Suprapubic skin (tissue), 4 donors: ENCODE data around the gene PDE5A. TPM values are rescaled to one million over a fixed set of nuclear protein-coding genes. Genes with fewer than 3 reads are reported as not detected.

Experiments used
- DNase-seq, 2 donors: peaks; one replicate each; pipeline ENCODE4 v3.0.0-alpha.2; 2019; ENCODE audit warnings: low spot score in 2 of 2
- H3K27ac ChIP-seq: fragments of 200-600 bp; sonication (generic); one replicate; pipeline ENCODE4 v1.5.1; 2019
- H3K27me3 ChIP-seq: fragments of 200-600 bp; sonication (generic); one replicate; pipeline ENCODE4 v1.5.1; 2019
- H3K36me3 ChIP-seq: fragments of 200-600 bp; sonication (generic); one replicate; pipeline ENCODE4 v1.5.1; 2019
- H3K4me1 ChIP-seq: fragments of 200-600 bp; sonication (generic); one replicate; pipeline ENCODE4 v1.5.1; 2019
- H3K4me3 ChIP-seq: fragments of 200-600 bp; sonication (generic); one replicate; pipeline ENCODE4 v1.5.1; 2019; ENCODE audit warnings: mild to moderate bottlenecking
- H3K9me3 ChIP-seq: fragments of 200-600 bp; sonication (generic); one replicate; pipeline ENCODE4 v1.5.1; 2019
- CTCF ChIP-seq, 2 donors: fragments of 200-600 bp in 1 of 2; fragments of 450-650 bp in 1 of 2; sonication (generic) in 1 of 2; IDR thresholded peaks; one replicate each; pipeline ENCODE4 v1.5.1; 2016 to 2019; ENCODE audit warnings: antibody characterized with exemption in 2 of 2, mild to moderate bottlenecking in 1 of 2, moderate library complexity in 1 of 2
- EP300 ChIP-seq: sonication (generic); formaldehyde crosslinking; IDR thresholded peaks from one replicate; pipeline ENCODE4 v1.6.1; 2017; ENCODE audit warnings: antibody characterized with exemption
- POLR2A ChIP-seq, 2 donors: fragments of 450-650 bp; IDR thresholded peaks; one replicate each; pipeline ENCODE4 v1.6.1; 2017; ENCODE audit warnings: antibody characterized with exemption in 2 of 2, mild to moderate bottlenecking in 2 of 2, moderate library complexity in 2 of 2
- POLR2AphosphoS5 ChIP-seq, 3 donors: sonication (generic); formaldehyde crosslinking; IDR thresholded peaks; one replicate each; pipeline ENCODE4 v1.6.1; 2017; ENCODE audit warnings: antibody characterized with exemption in 3 of 3
- WGBS: methylation state at CpG from one replicate; pipeline ENCODE4 v1.1.5; 2018; 5-methylcytosine and 5-hydroxymethylcytosine counted together
- total RNA-seq, 4 donors: library from RNA; depleted of rRNA; stranded (reverse); fragments of >200 nt; gene quantifications; one replicate each; pipeline ENCODE4 v1.1.0, GENCODE V29; 2016

PDE5A gene
- total RNA-seq, 4 donors from 2014 or later = 6.4 to 20.0 (median 9.8) TPM

DNA sequence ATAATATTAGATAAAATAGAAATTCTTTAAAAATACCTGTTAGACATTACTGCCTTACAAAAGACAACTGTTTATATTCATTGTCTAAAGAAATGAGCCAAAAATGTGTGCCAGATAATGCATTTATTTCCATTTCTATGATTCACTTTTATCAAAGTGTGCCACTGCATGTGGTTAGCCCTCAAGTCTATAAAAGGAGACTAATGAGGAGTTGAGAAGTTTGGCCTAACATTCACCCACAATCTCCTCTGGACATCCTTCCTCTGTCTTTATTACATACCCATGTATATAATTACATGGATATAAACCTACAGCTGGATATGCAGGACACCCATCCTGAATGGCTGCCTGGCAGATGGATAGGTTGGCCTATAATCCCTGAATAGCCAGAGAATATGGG, 42.6 kb upstream of the PDE5A start:
- H3K27me3 ChIP-seq = no peaks in the 10 kb centered on the region
- no peaks in the 10 kb centered on the region for H3K36me3 ChIP-seq
- no peak overlapping the region for H3K4me3 ChIP-seq
- H3K27ac ChIP-seq = no peak overlapping the region
- DNase-seq = no peak
- H3K9me3 ChIP-seq = no peaks in the 10 kb centered on the region
- H3K4me1 ChIP-seq = no peaks in the 10 kb centered on the region
- no peak for TF ChIP-seq POLR2AphosphoS5 (IDR thresholded peaks at IDR 0.05)
- no peak for TF ChIP-seq EP300
- no peak for TF ChIP-seq POLR2A (IDR thresholded peaks at IDR 0.05)
- TF ChIP-seq CTCF (IDR thresholded peaks at IDR 0.05) = no peak

GRCh38 chr4:119667802-119668201, 39.2 kb upstream of the PDE5A start:
- H3K36me3 ChIP-seq = no peaks in the 10 kb centered on the region
- H3K9me3 ChIP-seq = no peaks in the 10 kb centered on the region
- WGBS = 79% methylated on average over 3 of the region's 3 CpGs
- no peaks in the 10 kb centered on the region for H3K4me1 ChIP-seq
- H3K27ac ChIP-seq = no peak overlapping the region
- no peak overlapping the region for H3K4me3 ChIP-seq
- no peak for DNase-seq
- TF ChIP-seq EP300 (no peak), POLR2A (IDR thresholded peaks at IDR 0.05) (no peak), CTCF (IDR thresholded peaks at IDR 0.05) (no peak), POLR2AphosphoS5 (IDR thresholded peaks at IDR 0.05) (no peak)
- no peaks in the 10 kb centered on the region for H3K27me3 ChIP-seq

- Histone ChIP-seq H3K4me1 (no peaks in the 10 kb centered on the region), H3K36me3 (no peaks in the 10 kb centered on the region), H3K27me3 (no peaks in the 10 kb centered on the region), H3K4me3 (no peak overlapping the region), H3K27ac (no peak overlapping the region), H3K9me3 (no peaks in the 10 kb centered on the region)
- WGBS = 67% methylated on average over 1 of the region's 1 CpG
- TF ChIP-seq POLR2A (IDR thresholded peaks at IDR 0.05) (no peak), CTCF (IDR thresholded peaks at IDR 0.05) (no peak), EP300 (no peak), POLR2AphosphoS5 (IDR thresholded peaks at IDR 0.05) (no peak)
- DNase-seq = no peak
Observed at GRCh38 chr4:119666653-119667091, 38.1 kb upstream of the PDE5A start.

GRCh38 chr4:119665752-119666151, 37.1 kb upstream of the PDE5A start:
- H3K9me3 ChIP-seq = no peaks in the 10 kb centered on the region
- H3K4me1 ChIP-seq = no peaks in the 10 kb centered on the region
- H3K4me3 ChIP-seq = no peak overlapping the region
- H3K36me3 ChIP-seq = no peaks in the 10 kb centered on the region
- no peak for DNase-seq
- H3K27ac ChIP-seq = no peak overlapping the region
- no peak for TF ChIP-seq POLR2A (IDR thresholded peaks at IDR 0.05)
- TF ChIP-seq CTCF (IDR thresholded peaks at IDR 0.05) = no peak
- TF ChIP-seq POLR2AphosphoS5 (IDR thresholded peaks at IDR 0.05) = no peak
- no peak for TF ChIP-seq EP300
- H3K27me3 ChIP-seq = no peaks in the 10 kb centered on the region
- 100% methylated on average over 2 of the region's 2 CpGs for WGBS

DNA sequence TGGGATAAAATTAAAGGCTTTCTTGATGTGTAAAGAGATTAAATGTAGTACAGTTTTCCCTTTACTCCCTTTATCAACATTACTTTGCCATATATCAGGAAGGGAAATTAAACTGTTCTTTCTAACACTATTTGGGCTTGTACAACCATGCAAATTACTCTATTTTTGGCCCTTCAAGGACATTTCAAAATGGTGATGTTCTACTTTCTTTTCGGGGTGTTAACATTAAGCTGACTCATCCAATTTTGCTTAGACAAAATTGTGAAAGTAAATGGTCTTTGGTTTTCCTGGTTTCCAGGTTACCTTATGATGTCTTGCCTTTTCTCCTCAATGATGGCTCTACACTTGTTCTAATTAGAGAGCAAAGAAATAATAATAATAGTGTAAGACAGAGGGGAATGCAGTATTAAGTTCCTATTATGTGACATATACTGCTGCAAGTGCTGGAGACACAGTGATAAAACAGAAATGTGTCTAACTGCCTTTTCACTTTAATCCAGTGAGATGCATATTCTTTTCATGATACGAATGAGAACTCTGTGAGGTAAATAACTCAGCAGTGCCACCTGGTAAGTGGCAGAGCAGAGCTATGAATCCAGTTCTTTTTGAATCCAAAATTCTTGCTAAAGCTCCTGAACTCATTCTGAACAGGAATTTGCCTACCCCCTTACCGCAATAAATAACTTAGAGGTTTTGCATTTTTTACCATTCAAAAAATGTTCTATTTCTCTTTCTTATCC, 35.7 kb upstream of the PDE5A start:
- DNase-seq = no peak
- Histone ChIP-seq H3K27me3 (no peaks in the 10 kb centered on the region), H3K4me3 (no peak overlapping the region), H3K36me3 (no peaks in the 10 kb centered on the region), H3K27ac (no peak overlapping the region), H3K4me1 (no peaks in the 10 kb centered on the region), H3K9me3 (no peaks in the 10 kb centered on the region)
- 44% methylated on average over 3 of the region's 3 CpGs for WGBS
- no peak for TF ChIP-seq POLR2AphosphoS5 (IDR thresholded peaks at IDR 0.05)
- no peak for TF ChIP-seq CTCF (IDR thresholded peaks at IDR 0.05)
- TF ChIP-seq EP300 = no peak
- TF ChIP-seq POLR2A (IDR thresholded peaks at IDR 0.05) = no peak
